Fibroblast of lung (primary cell): ENCODE results near the gene NEO1. TPM values are rescaled to one million over a fixed set of nuclear protein-coding genes. Genes with fewer than 3 reads are reported as not detected.

Experiments used
- DNase-seq, 2 donors: peaks; one replicate each; pipeline versions ENCODE4 v3.0.0 to v3.0.0-alpha.2; 2010; ENCODE audit warnings: low read depth in 2 of 2
- H2AFZ ChIP-seq: 2 replicates; pipeline ENCODE4 v1.5.1; 2012; ENCODE audit warnings: low read length, control low read depth, inconsistent platforms
- H3K27ac ChIP-seq: 2 replicates; pipeline ENCODE4 v1.5.1; 2011; ENCODE audit warnings: low read length, control low read depth; ENCODE audit not compliant: insufficient read depth
- H3K27me3 ChIP-seq: 2 replicates; pipeline ENCODE4 v1.5.1; 2011; ENCODE audit warnings: mild to moderate bottlenecking, low read length; ENCODE audit not compliant: control insufficient read depth, insufficient read depth
- H3K36me3 ChIP-seq: 2 replicates; pipeline ENCODE4 v1.5.1; 2011; ENCODE audit warnings: low read length; ENCODE audit not compliant: control insufficient read depth, insufficient read depth
- H3K4me1 ChIP-seq: 2 replicates; pipeline ENCODE4 v1.5.1; 2011; ENCODE audit warnings: low read length; ENCODE audit not compliant: control insufficient read depth, insufficient read depth; ENCODE audit errors: extremely low read depth
- H3K4me2 ChIP-seq: 2 replicates; pipeline ENCODE4 v1.5.1; 2011; ENCODE audit warnings: low read length, control low read depth; ENCODE audit not compliant: insufficient read depth; ENCODE audit errors: extremely low read depth
- H3K4me3 ChIP-seq, 4 experiments: fragments of 200-600 bp in 1 of 4; sonication (generic) in 1 of 4; replicated peaks in 1 of 4; 2 replicates each; pipeline ENCODE4 v1.5.1; 2011 to 2016; ENCODE audit warnings: low read length in 4 of 4, low read depth in 3 of 4, mild to moderate bottlenecking in 3 of 4, control low read depth in 2 of 4, inconsistent platforms in 1 of 4, mixed read lengths in 1 of 4; ENCODE audit not compliant: insufficient read depth in 1 of 4; ENCODE audit errors: control extremely low read depth in 1 of 4
- H3K79me2 ChIP-seq: 2 replicates; pipeline ENCODE4 v1.5.1; 2012; ENCODE audit warnings: mild to moderate bottlenecking, low read length, inconsistent platforms; ENCODE audit not compliant: control insufficient read depth, insufficient read depth
- H3K9ac ChIP-seq: 2 replicates; pipeline ENCODE4 v1.5.1; 2011; ENCODE audit warnings: mild to moderate bottlenecking, low read length, control low read depth; ENCODE audit not compliant: insufficient read depth
- H3K9me3 ChIP-seq: 2 replicates; pipeline ENCODE4 v1.5.1; 2012; ENCODE audit warnings: low read depth, low read length; ENCODE audit not compliant: control insufficient read depth, insufficient read depth
- H4K20me1 ChIP-seq: 2 replicates; pipeline ENCODE4 v1.5.1; 2011; ENCODE audit warnings: low read length; ENCODE audit not compliant: control insufficient read depth, insufficient read depth; ENCODE audit errors: extremely low read depth
- EZH2 ChIP-seq: IDR thresholded peaks from 2 replicates; pipeline ENCODE4 v1.5.1; 2012; ENCODE audit warnings: low read length, control low read depth, mild to moderate bottlenecking; ENCODE audit errors: missing control alignments
- polyA plus RNA-seq, 2 donors: library from polyadenylated mRNA; depleted of rRNA in 1 of 2; stranded (reverse) in 1 of 2; unstranded in 1 of 2; fragments of >200 nt; gene quantifications; 2 replicates each; pipeline ENCODE4 v1.2.1, GENCODE V29; 2011 to 2012; ENCODE audit warnings: missing spikeins in 1 of 2
- total RNA-seq: library from RNA; depleted of rRNA; stranded (reverse); fragments of >200 nt; gene quantifications from 2 replicates; pipeline ENCODE4 v1.2.1, GENCODE V29; 2014
- TF ChIP-seq, protein P1 (sequence below), 2 donors: IDR thresholded peaks in 1 of 2; conservative IDR thresholded peaks in 1 of 2; 1 replicate in 1 of 2; 2 replicates in 1 of 2; pipeline ENCODE4 v1.5.1; 2011 to 2012; ENCODE audit warnings: low read length in 2 of 2, control low read depth in 1 of 2, inconsistent platforms in 1 of 2, low read depth in 1 of 2, mild to moderate bottlenecking in 1 of 2

The NEO1 gene
- total and polyA plus RNA-seq, 2 donors (not counting 1 experiment from before 2014, with no cell fraction given) = 6.2 to 19.3 TPM

GRCh38 chr15:73287019-73287418 is 234.8 kb downstream of the NEO1 start:
- H3K9ac ChIP-seq = no peak overlapping the region
- no peaks in the 10 kb centered on the region for H4K20me1 ChIP-seq
- H3K4me3 ChIP-seq = no peak overlapping the region
- no peak overlapping the region for H3K4me2 ChIP-seq
- H3K36me3 ChIP-seq = no peaks in the 10 kb centered on the region
- no peaks in the 10 kb centered on the region for H3K27me3 ChIP-seq
- H3K79me2 ChIP-seq = no peaks in the 10 kb centered on the region
- DNase-seq = no peak
- H3K4me1 ChIP-seq = no peaks in the 10 kb centered on the region
- H2AFZ ChIP-seq = no peak overlapping the region
- H3K27ac ChIP-seq = no peak overlapping the region
- TF ChIP-seq EZH2 = no peak
- TF ChIP-seq, protein P1, sequence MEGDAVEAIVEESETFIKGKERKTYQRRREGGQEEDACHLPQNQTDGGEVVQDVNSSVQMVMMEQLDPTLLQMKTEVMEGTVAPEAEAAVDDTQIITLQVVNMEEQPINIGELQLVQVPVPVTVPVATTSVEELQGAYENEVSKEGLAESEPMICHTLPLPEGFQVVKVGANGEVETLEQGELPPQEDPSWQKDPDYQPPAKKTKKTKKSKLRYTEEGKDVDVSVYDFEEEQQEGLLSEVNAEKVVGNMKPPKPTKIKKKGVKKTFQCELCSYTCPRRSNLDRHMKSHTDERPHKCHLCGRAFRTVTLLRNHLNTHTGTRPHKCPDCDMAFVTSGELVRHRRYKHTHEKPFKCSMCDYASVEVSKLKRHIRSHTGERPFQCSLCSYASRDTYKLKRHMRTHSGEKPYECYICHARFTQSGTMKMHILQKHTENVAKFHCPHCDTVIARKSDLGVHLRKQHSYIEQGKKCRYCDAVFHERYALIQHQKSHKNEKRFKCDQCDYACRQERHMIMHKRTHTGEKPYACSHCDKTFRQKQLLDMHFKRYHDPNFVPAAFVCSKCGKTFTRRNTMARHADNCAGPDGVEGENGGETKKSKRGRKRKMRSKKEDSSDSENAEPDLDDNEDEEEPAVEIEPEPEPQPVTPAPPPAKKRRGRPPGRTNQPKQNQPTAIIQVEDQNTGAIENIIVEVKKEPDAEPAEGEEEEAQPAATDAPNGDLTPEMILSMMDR (conservative IDR thresholded peaks at IDR 0.05 in 1 of 2, IDR thresholded peaks at IDR 0.05 in 1 of 2; ENCODE audit: low read depth in 1 of 2, low read length in 2 of 2) = no peak
- H3K9me3 ChIP-seq = no peaks in the 10 kb centered on the region

DNA sequence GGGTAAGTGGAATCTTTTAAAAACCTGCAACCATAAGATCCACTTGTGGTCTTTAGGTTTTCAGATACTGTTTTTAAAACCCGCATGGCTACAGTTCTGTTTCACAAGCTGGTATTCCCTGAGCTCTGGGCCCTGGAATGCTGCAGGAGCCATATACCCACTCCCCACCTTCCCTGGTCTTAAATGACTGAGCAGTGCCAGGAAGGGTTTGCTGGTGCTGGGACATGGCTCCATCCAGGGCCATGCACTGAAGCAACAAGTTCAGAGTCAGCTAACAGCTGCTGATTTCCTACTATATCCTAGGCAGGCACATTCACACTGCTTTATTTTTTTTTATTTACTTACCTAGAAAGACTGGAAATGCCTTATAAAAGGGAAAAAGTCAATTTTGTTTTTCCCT is 239.2 kb downstream of the NEO1 start:
- Histone ChIP-seq H3K4me3 (no peak overlapping the region), H3K9ac (no peak overlapping the region)

GRCh38 chr15:73293773-73294172 is 241.5 kb downstream of the NEO1 start:
- no peaks in the 10 kb centered on the region for H3K27me3 ChIP-seq
- H3K4me2 ChIP-seq = no peak overlapping the region
- H3K9ac ChIP-seq = no peak overlapping the region
- no peak overlapping the region for H3K27ac ChIP-seq
- H3K4me3 ChIP-seq = no peak overlapping the region
- DNase-seq = no peak
- H4K20me1 ChIP-seq = no peaks in the 10 kb centered on the region
- no peaks in the 10 kb centered on the region for H3K4me1 ChIP-seq
- H3K9me3 ChIP-seq = no peaks in the 10 kb centered on the region
- no peak for TF ChIP-seq EZH2
- TF ChIP-seq, protein P1 (conservative IDR thresholded peaks at IDR 0.05 in 1 of 2, IDR thresholded peaks at IDR 0.05 in 1 of 2; ENCODE audit: low read depth in 1 of 2, low read length in 2 of 2) = no peak
- H3K36me3 ChIP-seq = no peaks in the 10 kb centered on the region
- H3K79me2 ChIP-seq = no peaks in the 10 kb centered on the region
- no peak overlapping the region for H2AFZ ChIP-seq

More for the DNA sequence above, 239.2 kb downstream of the NEO1 start:
- no peaks in the 10 kb centered on the region for H3K79me2 ChIP-seq
- no peaks in the 10 kb centered on the region for H3K36me3 ChIP-seq
- TF ChIP-seq, protein P1 (conservative IDR thresholded peaks at IDR 0.05 in 1 of 2, IDR thresholded peaks at IDR 0.05 in 1 of 2; ENCODE audit: low read depth in 1 of 2, low read length in 2 of 2) = no peak
- TF ChIP-seq EZH2 = no peak
- H3K9me3 ChIP-seq = no peaks in the 10 kb centered on the region
- DNase-seq = no peak
- H2AFZ ChIP-seq = no peak overlapping the region
- no peaks in the 10 kb centered on the region for H3K27me3 ChIP-seq
- no peak overlapping the region for H3K4me2 ChIP-seq
- no peaks in the 10 kb centered on the region for H4K20me1 ChIP-seq
- no peak overlapping the region for H3K27ac ChIP-seq
- no peaks in the 10 kb centered on the region for H3K4me1 ChIP-seq
